AG10803 (cell line): Measurements from ENCODE around the gene KPNA2.
"Not testable (repeated sequence)": the region's sequence is repeated elsewhere in the genome, so short reads cannot be mapped to it uniquely, and the experiment has no call there.

Experiments
- DNase-seq: peaks from one replicate; pipeline ENCODE4 v3.0.0; 2010; ENCODE audit warnings: low read depth
- H3K4me3 ChIP-seq: 2 replicates; pipeline ENCODE4 v1.5.1; 2011; ENCODE audit warnings: mild to moderate bottlenecking, low read length, control low read depth
- CTCF ChIP-seq: conservative IDR thresholded peaks from 2 replicates; pipeline ENCODE4 v1.5.1; 2011; ENCODE audit warnings: mild to moderate bottlenecking, low read length, control low read depth, inconsistent platforms

KPNA2 gene

GRCh38 chr17:68047153-68047846, 11.8 kb downstream of the KPNA2 start:
- TF ChIP-seq CTCF, result no peak
- DNase-seq, result no peak
- no peak overlapping the region for H3K4me3 ChIP-seq

GRCh38 chr17:68047890-68048542, 12.5 kb downstream of the KPNA2 start:
- H3K4me3 ChIP-seq, result not testable (repeated sequence)
- DNase-seq, result peak; percentile 17

GRCh38 chr17:68048996-68049395, 13.5 kb downstream of the KPNA2 start:
- TF ChIP-seq CTCF, result no peak
- DNase-seq, result no peak
- no peak overlapping the region for H3K4me3 ChIP-seq

GRCh38 chr17:68049812-68050437, 14.4 kb downstream of the KPNA2 start:
- not testable (repeated sequence) for H3K4me3 ChIP-seq, DNase-seq

- DNase-seq, H3K4me3 ChIP-seq: not testable (repeated sequence)
Measured at GRCh38 chr17:68051321-68052312, 16.1 kb downstream of the KPNA2 start.

GRCh38 chr17:68052810-68053209, 17.3 kb downstream of the KPNA2 start:
- TF ChIP-seq CTCF, result no peak
- peak; percentile 52 for DNase-seq
- H3K4me3 ChIP-seq, result no peak overlapping the region

GRCh38 chr17:68053231-68054013, 17.9 kb downstream of the KPNA2 start:
- TF ChIP-seq CTCF, result no peak
- no peak overlapping the region for H3K4me3 ChIP-seq
- peak; percentile 99 for DNase-seq
